GM12878 (cell line): ENCODE results near the gene CLIC5. TPM values are rescaled to one million over a fixed set of nuclear protein-coding genes. Genes with fewer than 3 reads are reported as not detected.

Experiments used
- ATAC-seq: fragments of 200-7000 bp; cut with Tn5 transposase; 3 replicates; pipeline ENCODE4 v1.9.1; 2020; ENCODE audit warnings: mild to moderate bottlenecking, moderate library complexity
- BruUV-seq: library from RNA; stranded (reverse); fragments of 400-500 nt; replicated peaks from 2 replicates; lab custom pipeline; 2021; lab: Mats Ljungman, UMichigan
- CTCF ChIA-PET: fragments of 300-600 bp; sonication (Branson Sonifier 250); formaldehyde crosslinking; extraction: SDS; loops from one replicate; lab custom pipeline; 2021; ENCODE audit warnings: inconsistent platforms; lab: Yijun Ruan, JAX
- POLR2A ChIA-PET: fragments of 350-600 bp; formaldehyde crosslinking; extraction: SDS; loops from one replicate; lab custom pipeline; 2021; ENCODE audit warnings: inconsistent platforms; lab: Charles Lee
- RAD21 ChIA-PET: fragments of 300-600 bp; sonication (Branson Sonifier 250); formaldehyde crosslinking; loops from one replicate; lab custom pipeline; 2023; ENCODE audit warnings: antibody characterized with exemption; ENCODE audit not compliant: unreplicated experiment; lab: Charles Lee
- SMC1A ChIA-PET: fragments of 300-600 bp; sonication (Branson Sonifier 250); formaldehyde crosslinking; loops from one replicate; lab custom pipeline; 2023; ENCODE audit not compliant: unreplicated experiment, uncharacterized antibody; lab: Charles Lee
- DNase-seq: peaks from one replicate; pipeline ENCODE4 v3.0.0-alpha.2; 2011; ENCODE audit warnings: low read depth, low spot score
- FAIRE-seq: peaks from 3 replicates; lab custom pipeline; 2011; peaks lifted over from hg19 to GRCh38; lab: Jason Lieb, UNC
- H2AFZ ChIP-seq: 2 replicates; pipeline ENCODE4 v1.6.0; 2011; ENCODE audit warnings: low read depth, low read length, control low read depth; ENCODE audit not compliant: control insufficient read depth
- H3K27ac ChIP-seq: 2 replicates; pipeline ENCODE4 v1.5.1; 2011; ENCODE audit warnings: control low read depth; ENCODE audit not compliant: control insufficient read depth, insufficient read depth
- H3K27me3 ChIP-seq, 2 experiments: replicated peaks in 1 of 2; 2 replicates each; pipeline versions ENCODE4 v1.6.0 to v1.6.1; 2011; ENCODE audit warnings: low read length in 1 of 2; ENCODE audit not compliant: control insufficient read depth in 2 of 2, insufficient read depth in 2 of 2
- H3K36me3 ChIP-seq, 2 experiments: 2 replicates each; pipeline ENCODE4 v1.5.1; 2011; ENCODE audit warnings: low read length in 1 of 2; ENCODE audit not compliant: control insufficient read depth in 2 of 2, insufficient read depth in 2 of 2
- H3K4me1 ChIP-seq: 2 replicates; pipeline ENCODE4 v1.6.1; 2011; ENCODE audit warnings: mild to moderate bottlenecking, low read length, moderate library complexity, mixed read lengths; ENCODE audit not compliant: control insufficient read depth, insufficient read depth
- H3K4me2 ChIP-seq: 2 replicates; pipeline ENCODE4 v1.6.0; 2011; ENCODE audit warnings: control low read depth; ENCODE audit not compliant: control insufficient read depth, insufficient read depth
- H3K4me3 ChIP-seq: fragments of 200-600 bp; sonication (generic); 2 replicates; pipeline ENCODE4 v1.5.1; 2016
- H3K79me2 ChIP-seq: 2 replicates; pipeline ENCODE4 v1.6.0; 2011; ENCODE audit warnings: low read length; ENCODE audit not compliant: control insufficient read depth, insufficient read depth
- H3K9ac ChIP-seq: 2 replicates; pipeline ENCODE4 v1.8.0; 2011; ENCODE audit warnings: low read length, control low read depth, mixed read lengths; ENCODE audit not compliant: control insufficient read depth, insufficient read depth
- H3K9me3 ChIP-seq: replicated peaks from 3 replicates; pipeline ENCODE4 v1.5.1; 2011; ENCODE audit warnings: mild to moderate bottlenecking, low read length; ENCODE audit not compliant: control insufficient read depth, insufficient read depth
- H4K20me1 ChIP-seq: 2 replicates; pipeline ENCODE4 v1.6.0; 2011; ENCODE audit not compliant: control insufficient read depth, insufficient read depth
- ATF2 ChIP-seq: IDR thresholded peaks from 2 replicates; pipeline ENCODE4 v1.6.1; 2012; ENCODE audit warnings: low read length, inconsistent platforms
- CHD2 ChIP-seq: IDR thresholded peaks from 2 replicates; pipeline ENCODE4 v1.6.1; 2011; ENCODE audit warnings: low read depth, low read length, improper control_type of control experiment, borderline replicate concordance
- CUX1 ChIP-seq: IDR thresholded peaks from 2 replicates; pipeline ENCODE4 v1.6.1; 2012; ENCODE audit warnings: improper control_type of control experiment, low read depth, low read length; ENCODE audit not compliant: insufficient replicate concordance
- IRF5 ChIP-seq: fragments of 450-650 bp; IDR thresholded peaks from 2 replicates; pipeline ENCODE4 v1.6.1; 2017; ENCODE audit warnings: borderline replicate concordance
- JUND ChIP-seq: IDR thresholded peaks from 2 replicates; pipeline ENCODE4 v1.6.1; 2012; ENCODE audit warnings: low read depth, mild to moderate bottlenecking, low read length, improper control_type of control experiment, moderate library complexity
- LARP7 ChIP-seq: fragments of 450-650 bp; IDR thresholded peaks from 2 replicates; pipeline ENCODE4 v1.6.1; 2017; ENCODE audit warnings: mild to moderate bottlenecking
- MTA2 ChIP-seq: fragments of 450-650 bp; IDR thresholded peaks from 2 replicates; pipeline ENCODE4 v1.6.1; 2016; ENCODE audit warnings: low read depth, mild to moderate bottlenecking, moderate library complexity
- MTA3 ChIP-seq: IDR thresholded peaks from 2 replicates; pipeline ENCODE4 v1.6.1; 2012; ENCODE audit warnings: low read length, inconsistent platforms, borderline replicate concordance
- PAX8 ChIP-seq: fragments of 450-650 bp; IDR thresholded peaks from 2 replicates; pipeline ENCODE4 v1.6.1; 2017; ENCODE audit warnings: mild to moderate bottlenecking, moderate library complexity
- POU2F2 ChIP-seq: IDR thresholded peaks from 3 replicates; pipeline ENCODE4 v1.6.1; 2011; ENCODE audit warnings: low read depth, mild to moderate bottlenecking, low read length, borderline replicate concordance
- STAT1 ChIP-seq: fragments of 450-650 bp; conservative IDR thresholded peaks from 2 replicates; pipeline ENCODE4 v1.6.1; 2014; ENCODE audit warnings: antibody characterized with exemption, mild to moderate bottlenecking
- TARDBP ChIP-seq: IDR thresholded peaks from 2 replicates; pipeline ENCODE4 v1.6.1; 2016; ENCODE audit warnings: borderline replicate concordance
- WGBS: methylation state at CpG from one replicate; pipeline ENCODE4 v1.1.6; 2016; ENCODE audit warnings: low lambda C conversion rate; ENCODE audit not compliant: insufficient replicate concordance, insufficient coverage; ENCODE audit errors: missing lambda C conversion rate; 5-methylcytosine and 5-hydroxymethylcytosine counted together
- in situ Hi-C: fragments of 300-500 bp; cut with MboI; formaldehyde crosslinking; loops from 9 replicates; pipeline ENCODE4 v1.14.3; 2018; ENCODE audit warnings: mixed read lengths
- intact Hi-C: fragments of 100-400 bp; cut with micrococcal nuclease; formaldehyde crosslinking; loops from one replicate; pipeline ENCODE4 v1.14.2; 2022; ENCODE audit not compliant: unreplicated experiment
- polyA plus RNA-seq, 11 experiments: library from polyadenylated mRNA; depleted of rRNA in 4 of 11; unstranded in 6 of 11; stranded (reverse) in 5 of 11; fragments of >200 nt; fragmentation: Nextera tagmentation in 4 of 11; fragmentation: Illumina TruSeq in 1 of 11; extraction: Ambion mirVana in 4 of 11; extraction: Trizol in 1 of 11; gene quantifications; 1 replicate in 1 of 11; 2 replicates in 10 of 11; pipeline versions ENCODE4 v1.2.1 to v1.2.3, GENCODE V29; 2011 to 2016; ENCODE audit warnings: inconsistent platforms in 2 of 11, missing spikeins in 2 of 11, low read depth in 1 of 11
- total RNA-seq, 4 experiments: library from RNA; depleted of rRNA in 3 of 4; stranded (reverse); fragments of >200 nt in 3 of 4; fragmentation: Illumina TruSeq in 1 of 4; extraction: Trizol in 1 of 4; gene quantifications; 2 replicates each; pipeline versions ENCODE4 v1.2.1 to v1.2.3, GENCODE V29; 2013 to 2021
- TF ChIP-seq, protein P1 (sequence below): fragments of 450-650 bp; IDR thresholded peaks from 2 replicates; pipeline ENCODE4 v1.6.1; 2016; ENCODE audit warnings: mild to moderate bottlenecking

Gene CLIC5
- total and polyA plus RNA-seq, 10 of the 15 experiments (the other 5 are each of a cell fraction or from before 2014, with no cell fraction given), result 0.01 to 0.08 (median 0.02) TPM; not detected in 7

GRCh38 chr6:45928721-45929305 is 86.8 kb downstream of the CLIC5 start:
- FAIRE-seq, result no peak
- Histone ChIP-seq H3K27me3 (peaks cover 1 to 3% of the 10 kb centered on the region in 2 experiments; a peak in 1 of 4 replicates), H3K9ac (no peak overlapping the region), H3K9me3 (no peaks in the 10 kb centered on the region), H3K4me3 (no peak overlapping the region), H3K4me2 (no peak overlapping the region), H3K36me3 (no peaks in the 10 kb centered on the region), H2AFZ (no peak overlapping the region), H3K79me2 (no peaks in the 10 kb centered on the region), H3K27ac (no peak overlapping the region), H4K20me1 (no peaks in the 10 kb centered on the region), H3K4me1 (peaks cover 4% of the 10 kb centered on the region; the same call in 1 of the 2 replicates)
- POLR2A ChIA-PET, result interaction anchor here (0.7 kb wide), 1 partner anchor 1453 kb away, joined by 4 read pairs; no protein-coding TSS in a partner anchor
- ATAC-seq, result no peak
- CTCF ChIA-PET, result interaction anchor here (1.0 kb wide), 1 partner anchor 1271 kb away, joined by 3 read pairs; no protein-coding TSS in a partner anchor
- DNase-seq, result no peak
- SMC1A ChIA-PET, result no interaction called here
- RAD21 ChIA-PET, result no interaction called here
- WGBS, result 39% methylated on average over 10 of the region's 11 CpGs
- BruUV-seq, result no TSS peak
- in situ Hi-C loops (loop anchor here (10.0 kb wide), 1 partner anchor 1334 kb away; no protein-coding TSS in a partner anchor), intact Hi-C loops (loop anchor here (10.0 kb wide), 2 partner anchors 244 to 924 kb away; no protein-coding TSS in a partner anchor)
- TF ChIP-seq IRF5, result no peak
- TF ChIP-seq, protein P1, sequence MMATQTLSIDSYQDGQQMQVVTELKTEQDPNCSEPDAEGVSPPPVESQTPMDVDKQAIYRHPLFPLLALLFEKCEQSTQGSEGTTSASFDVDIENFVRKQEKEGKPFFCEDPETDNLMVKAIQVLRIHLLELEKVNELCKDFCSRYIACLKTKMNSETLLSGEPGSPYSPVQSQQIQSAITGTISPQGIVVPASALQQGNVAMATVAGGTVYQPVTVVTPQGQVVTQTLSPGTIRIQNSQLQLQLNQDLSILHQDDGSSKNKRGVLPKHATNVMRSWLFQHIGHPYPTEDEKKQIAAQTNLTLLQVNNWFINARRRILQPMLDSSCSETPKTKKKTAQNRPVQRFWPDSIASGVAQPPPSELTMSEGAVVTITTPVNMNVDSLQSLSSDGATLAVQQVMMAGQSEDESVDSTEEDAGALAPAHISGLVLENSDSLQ, result no peak
- no peak for TF ChIP-seq CHD2
- no peak for TF ChIP-seq ATF2
- no peak for TF ChIP-seq MTA3
- TF ChIP-seq POU2F2, result no peak
- no peak for TF ChIP-seq STAT1
- TF ChIP-seq PAX8, result no peak
- no peak for TF ChIP-seq TARDBP
- TF ChIP-seq CUX1, result no peak
- no peak for TF ChIP-seq LARP7
- TF ChIP-seq MTA2, result no peak
- no peak for TF ChIP-seq JUND
